Measurements from ENCODE around the gene LCE5A.
A peak's percentile ranks its signal among the peaks of the same experiment; 100 is the strongest.
"Not testable (repeated sequence)": the region's sequence is repeated elsewhere in the genome, so short reads cannot be mapped to it uniquely, and the experiment has no call there.

Gene LCE5A, protein sequence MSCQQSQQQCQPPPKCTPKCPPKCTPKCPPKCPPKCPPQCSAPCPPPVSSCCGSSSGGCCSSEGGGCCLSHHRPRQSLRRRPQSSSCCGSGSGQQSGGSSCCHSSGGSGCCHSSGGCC

DNA sequence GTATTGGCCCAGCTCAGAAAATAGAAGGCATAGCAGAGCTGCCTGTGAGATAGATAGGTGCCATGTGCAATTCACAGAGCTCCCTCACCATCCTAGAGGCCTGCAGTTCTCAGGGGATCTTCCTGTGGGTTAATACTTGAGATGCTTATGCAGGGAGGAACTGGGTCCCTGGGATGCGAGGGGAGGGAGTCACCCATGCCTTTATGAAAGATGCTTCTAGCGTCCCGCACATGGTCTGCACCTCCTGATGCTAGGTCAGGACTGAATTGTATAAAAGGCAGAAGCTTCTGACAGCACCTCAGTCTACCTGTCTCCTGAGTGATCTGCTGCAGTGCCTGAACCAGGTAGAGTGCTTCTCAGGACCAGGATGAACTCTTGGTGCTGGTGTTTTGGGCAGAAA lies at the start of gene LCE5A:
Gene LCE5A, plus strand, starts transcription at position 301 of the 400 bp plus-strand sequence. CDS start 732 bp downstream, outside the sequence.
- DNase-seq, result no peak

DNA sequence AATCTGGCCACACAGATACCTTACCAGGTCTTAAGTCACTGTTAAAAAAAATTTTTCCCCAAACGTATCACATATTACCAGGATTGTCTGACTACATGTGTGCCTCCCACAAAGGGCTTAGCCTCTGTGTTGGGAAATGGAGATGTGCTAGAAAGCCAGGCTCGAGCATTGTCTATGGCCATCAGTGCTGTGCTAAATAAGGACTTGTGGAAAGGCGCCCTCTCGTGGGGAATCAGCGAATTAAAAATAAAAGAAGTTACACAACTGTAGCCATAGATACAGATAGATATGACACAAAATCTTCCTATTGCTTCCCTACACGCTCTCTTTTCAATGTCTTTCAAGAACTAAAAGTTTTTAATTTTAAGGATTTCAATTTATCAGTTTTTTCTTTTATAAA lies 49.1 kb upstream of the LCE5A start:
- DNase-seq, result no peak

DNA sequence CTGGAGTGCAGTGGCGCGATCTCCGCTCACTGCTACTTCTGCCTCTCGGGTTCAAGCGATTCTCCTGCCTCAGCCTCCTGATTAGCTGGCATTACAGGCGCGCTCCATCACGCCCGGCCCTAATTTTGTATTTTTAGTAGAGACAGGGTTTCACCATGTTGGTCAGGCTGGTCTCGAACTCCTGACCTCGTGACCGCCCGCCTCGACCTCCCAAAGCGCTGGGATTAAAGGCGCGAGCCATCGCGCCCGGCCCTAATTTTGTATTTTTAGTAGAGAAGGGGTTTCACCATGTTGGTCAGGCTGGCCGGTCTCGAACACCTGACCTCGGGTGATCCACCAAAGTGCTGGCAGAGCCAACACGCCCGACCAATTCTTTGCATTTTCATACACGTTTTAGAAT lies 48.0 kb upstream of the LCE5A start:
- no peak for DNase-seq

DNA sequence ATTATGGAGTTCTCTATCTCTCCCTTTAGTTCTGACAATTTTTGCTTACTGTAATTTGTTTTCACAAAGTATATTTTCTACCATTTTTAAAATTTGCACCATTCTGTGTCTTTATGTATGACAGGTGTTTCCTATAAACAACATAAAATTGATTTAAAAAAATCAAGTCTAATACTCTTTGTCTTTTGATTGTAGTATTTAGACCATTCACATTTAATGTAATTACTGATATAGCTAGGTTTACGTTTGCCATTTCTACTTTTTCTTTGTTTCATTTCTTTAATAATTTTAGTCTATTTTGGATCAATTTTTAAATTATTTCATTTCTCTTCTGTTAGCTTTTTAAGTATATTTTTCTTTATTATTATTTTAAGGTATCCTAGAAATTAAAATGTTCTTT lies 44.4 kb upstream of the LCE5A start:
- no peak for DNase-seq

DNA sequence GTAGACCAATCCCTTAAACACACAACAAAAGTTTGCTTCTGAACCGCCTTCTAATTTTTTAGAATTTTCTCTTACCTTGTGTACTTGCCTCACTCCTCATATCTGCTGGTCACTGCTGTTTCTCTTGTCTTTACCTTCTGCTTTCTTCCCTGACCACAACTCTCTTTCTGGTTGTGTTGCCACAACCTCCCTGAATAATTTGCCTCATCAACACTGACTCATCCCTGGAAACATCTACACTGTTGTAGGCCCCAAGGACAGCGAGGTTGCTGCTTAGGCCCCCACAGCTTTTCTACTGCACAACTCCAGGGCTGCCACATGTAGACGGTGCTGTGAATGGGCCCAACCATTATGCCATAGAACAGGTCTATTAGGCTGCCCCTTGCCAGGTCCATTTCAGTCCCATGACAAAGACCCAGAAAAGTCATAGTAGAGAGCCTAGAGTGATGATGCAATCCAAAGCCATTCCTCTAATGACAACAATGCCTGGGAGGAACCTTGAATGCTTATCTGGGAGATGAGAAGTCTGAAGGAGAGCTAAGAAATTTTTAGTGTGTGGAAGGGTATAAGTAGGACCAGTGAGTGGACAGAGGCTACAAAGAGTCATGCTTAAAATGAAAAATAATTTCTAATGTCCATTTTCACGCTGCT lies 36.6 kb upstream of the LCE5A start:
- DNase-seq, result no peak

DNA sequence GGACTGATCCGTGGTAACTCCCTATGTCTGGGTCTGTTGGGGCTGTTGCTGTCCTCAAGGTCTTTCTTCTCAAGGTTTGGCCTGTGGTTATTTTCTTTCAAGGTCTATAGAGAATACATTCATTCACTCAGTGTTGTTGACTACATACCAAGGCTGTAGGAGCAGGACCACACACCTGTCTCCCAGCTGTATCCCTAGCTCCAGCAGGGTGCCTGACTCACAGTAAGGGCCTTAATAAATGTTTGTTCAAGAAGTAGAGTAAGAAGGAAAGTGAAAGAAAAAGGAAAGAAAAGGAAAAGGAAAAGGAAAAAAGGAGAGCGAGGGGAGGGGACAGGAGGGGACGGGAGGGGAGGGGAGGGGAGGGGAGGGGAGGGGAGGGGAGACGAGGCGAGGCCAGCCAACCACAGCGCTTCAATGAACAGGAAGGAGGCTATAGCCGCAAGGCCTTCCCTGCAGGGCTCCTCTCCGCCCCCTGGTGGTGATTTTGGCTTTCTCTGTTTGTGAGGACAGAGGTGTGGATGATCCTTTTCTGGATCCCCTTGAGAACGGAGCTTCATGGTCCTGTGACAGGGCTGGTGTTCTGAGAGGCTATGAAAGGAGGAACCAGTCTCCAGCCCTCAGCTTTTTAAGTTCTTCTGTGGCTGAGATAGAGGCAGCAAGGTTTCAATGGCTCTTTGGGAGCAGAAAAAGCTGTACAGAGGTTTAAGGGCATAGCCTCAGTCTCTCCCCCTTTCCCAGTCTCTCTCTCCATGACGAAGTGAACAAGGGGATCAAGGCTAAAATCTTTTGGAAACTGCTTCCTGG lies 30.6 kb upstream of the LCE5A start:
- DNase-seq, result no peak

DNA sequence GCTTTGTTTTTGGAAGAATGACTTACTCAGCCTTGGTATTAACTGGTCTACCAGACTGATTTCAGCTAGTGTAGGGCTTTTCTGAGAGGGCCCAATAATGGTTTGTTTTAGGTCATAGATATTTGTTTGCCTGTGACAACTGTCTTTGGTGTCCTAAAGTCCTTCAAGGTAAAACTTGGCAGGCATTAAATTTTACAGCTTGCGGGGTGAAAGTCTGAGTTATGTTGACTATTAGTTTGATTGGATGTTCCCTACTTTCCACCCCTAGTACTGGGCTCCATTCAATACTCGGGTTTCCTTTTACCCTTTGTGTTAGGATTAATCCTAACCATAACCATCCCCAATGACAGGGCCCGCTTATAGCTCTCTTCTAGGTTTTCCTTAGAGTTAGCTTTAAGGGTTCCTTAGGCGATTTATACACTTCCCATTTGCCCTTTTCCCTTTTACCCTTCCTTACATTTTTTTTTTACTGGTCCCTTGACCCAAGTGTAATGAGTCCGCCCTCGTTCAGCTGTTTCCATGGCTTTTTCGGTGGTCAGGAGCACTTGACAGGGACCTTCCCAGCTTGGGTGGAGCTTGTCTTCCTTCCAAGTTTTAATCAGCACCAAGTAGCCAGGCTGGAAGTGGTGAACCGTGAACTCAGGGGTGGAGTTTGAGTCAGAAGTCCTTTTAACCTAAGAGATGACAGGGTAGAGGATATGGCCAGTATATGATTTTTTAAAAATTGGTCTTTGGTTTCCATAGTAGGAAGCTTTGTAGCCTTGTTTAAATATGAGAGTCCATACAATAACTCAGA lies 28.5 kb upstream of the LCE5A start:
- no peak for DNase-seq

DNA sequence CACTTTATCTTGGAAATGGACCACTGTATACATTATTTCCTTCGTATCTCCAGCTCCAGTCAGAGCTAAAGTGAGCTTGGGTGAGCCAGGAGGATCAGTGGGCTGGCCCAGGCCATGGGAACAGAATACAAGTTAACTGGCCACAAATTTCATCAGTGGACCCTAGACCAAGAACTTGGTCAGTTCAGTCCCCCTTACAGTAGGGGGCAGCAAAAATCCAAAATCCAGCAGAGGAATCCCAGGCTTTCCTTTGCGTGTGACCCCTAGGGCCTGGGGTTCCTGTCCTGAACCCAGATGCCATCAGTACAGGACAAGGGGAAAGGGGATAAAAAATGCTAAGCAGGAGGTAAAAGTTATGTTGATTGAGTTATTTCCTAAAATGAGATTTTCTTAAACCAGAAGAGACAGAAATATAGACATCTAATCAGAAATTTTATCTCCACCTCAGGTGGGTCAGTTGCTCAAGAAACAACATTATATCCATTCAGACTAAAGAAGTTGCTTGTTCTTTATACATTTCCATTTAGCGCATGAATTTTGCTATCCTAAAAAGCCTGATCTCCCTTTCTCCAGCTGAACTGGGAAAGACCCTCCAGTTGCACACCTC lies 24.1 kb upstream of the LCE5A start:
- no peak for DNase-seq

DNA sequence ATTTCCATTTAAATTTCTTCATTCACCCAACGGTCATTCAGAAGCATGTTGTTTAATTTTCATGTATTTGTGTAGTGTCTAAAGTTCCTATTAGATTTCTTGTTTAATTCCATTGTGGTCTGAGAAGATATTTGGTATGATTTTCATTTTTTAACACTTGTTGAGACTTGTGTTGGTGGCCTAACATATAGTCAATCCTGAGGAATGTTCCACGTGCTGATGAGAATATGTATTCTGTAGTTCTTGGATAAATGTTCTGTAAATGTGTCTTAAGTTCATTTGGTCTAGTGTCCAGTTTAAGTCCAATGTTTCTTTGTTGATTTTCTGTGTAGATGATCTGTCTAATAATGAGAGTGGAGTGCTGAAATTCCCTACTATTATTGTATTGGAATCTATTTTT lies 22.7 kb upstream of the LCE5A start:
- DNase-seq, result no peak

DNA sequence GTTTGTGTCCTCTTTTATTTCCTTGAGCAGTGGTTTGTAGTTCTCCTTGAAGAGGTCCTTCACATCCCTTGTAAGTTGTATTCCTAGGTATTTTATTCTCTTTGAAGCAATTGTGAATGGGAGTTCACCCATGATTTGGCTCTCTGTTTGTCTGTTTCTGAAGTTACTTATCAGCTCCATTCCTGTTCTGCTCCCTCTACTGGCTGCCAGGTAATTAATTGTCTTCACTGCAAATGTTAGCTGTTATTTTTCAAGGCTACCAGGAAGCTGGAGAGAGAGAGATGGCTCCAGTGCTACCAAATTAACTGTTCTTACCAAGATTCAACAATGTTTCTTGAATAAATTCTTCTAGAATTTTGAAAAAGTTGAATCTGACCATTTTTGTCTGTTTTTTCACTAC lies 19.1 kb upstream of the LCE5A start:
- not testable (repeated sequence) for DNase-seq

DNA sequence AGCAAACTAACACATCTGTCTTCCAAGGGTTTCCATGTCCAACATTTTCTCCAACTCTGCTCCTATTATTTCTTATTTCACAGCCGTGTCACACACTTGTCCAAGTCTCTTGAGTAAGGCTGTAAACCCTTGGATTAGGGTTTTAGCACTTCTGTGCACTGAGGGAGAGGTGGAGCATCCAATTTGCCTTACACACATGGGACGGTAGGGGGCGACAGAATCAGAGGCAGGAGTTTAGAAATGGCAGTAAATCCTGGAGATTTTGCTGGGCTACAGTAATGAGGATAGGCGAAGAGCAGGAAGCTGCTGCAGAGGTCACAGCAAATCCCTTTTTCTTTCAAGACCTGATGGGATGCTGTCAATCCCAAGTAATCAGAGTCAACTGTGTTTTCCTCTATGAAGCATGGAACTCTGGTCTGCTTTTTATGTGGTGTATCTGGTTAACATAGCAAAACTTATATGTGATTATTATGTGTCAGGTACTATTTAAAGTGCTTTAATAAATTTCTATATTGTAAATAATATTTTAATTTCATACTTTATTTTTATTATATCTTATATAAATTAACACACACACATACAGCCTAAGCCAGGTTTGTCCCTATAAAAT lies 15.4 kb upstream of the LCE5A start:
- DNase-seq, result no peak

DNA sequence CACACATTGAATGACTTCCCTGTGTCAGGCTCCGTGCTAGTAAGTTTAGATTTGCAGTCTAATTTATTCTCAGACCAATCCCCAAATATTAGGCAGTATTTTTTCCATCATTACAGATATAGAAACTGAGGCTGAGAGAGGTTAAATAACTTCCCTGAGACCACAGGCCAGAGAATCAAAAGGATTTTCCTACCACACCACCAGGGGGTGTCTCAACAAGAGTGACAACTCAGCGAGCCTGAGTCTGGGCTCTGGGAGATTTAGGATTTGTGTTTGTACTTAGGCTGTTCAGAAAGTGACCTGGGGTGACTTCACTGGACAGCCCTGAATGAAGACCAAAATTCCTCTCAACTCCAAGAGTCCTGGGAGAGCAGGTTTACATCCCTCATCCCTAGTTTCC lies 13.3 kb upstream of the LCE5A start:
- no peak for DNase-seq

DNA sequence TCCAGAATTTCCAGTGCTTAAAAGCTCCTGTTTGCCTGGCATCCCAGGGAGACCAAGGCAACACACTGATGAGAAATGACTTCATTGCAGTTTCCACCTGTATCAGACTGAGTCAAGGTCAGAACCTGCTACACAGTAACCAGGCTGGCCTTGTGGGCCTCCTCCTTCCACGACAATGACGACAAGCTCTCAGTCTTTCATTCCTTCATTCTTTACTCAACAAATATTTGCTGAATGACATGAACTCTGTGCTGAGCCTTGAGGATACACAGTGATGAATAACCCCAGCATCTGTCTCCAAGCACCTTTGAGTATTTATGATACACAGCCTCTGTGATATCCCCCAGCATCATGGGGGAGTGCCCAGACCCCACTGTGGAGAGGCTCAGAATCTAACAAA lies 8.9 kb upstream of the LCE5A start:
- no peak for DNase-seq

DNA sequence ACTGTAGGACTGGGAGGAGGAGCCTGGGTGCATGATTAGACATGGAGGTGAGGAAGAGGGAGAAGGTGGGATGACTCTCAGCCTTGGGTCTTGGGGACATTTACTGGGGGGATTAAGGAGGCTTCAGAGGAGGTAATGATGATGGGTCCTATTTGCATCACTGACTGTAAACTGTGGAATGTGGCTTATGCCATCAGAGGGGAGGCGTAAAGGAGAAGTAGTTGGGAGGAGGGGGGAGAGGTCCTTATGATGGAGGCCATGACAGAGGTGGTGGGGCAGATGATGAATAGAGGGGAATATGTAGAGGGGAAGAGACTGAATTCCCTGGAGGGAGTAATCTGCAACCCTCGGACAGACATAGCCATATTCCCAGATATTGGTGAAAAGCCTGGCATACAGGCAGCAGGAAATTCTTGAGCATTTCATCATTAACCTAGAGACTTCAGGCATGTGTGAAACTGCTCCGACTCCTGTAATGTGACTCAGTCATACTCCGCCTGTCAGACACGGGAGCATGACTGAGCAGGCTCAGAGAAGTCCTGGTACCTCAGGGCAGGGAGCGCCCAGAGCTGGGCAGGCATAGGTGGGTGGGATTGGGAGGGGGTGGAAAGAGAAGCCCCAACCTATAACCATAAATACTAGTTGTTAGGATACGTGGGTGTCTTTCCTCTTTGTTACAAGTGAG lies 8.0 kb upstream of the LCE5A start:
- no peak for DNase-seq

DNA sequence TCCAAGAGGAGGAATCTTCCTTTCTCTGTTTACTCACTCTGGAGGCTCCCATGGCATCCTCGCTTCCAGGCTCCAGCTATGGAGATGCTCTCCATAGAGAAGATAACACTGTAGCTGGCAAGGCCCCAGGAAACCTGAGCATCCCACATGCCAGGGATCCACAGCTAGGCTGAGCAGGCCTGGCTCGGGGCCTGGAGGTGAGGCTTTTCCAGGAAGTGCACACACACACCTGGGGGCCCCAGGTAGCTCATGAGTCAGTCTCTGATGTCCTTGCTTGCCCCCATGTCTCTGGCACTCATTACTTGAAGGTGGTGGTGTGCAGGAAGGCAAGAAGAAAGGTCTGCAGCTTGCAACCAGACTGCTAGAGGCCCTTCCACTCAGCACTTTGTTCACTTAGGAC lies 5.5 kb upstream of the LCE5A start:
- DNase-seq, result no peak

DNA sequence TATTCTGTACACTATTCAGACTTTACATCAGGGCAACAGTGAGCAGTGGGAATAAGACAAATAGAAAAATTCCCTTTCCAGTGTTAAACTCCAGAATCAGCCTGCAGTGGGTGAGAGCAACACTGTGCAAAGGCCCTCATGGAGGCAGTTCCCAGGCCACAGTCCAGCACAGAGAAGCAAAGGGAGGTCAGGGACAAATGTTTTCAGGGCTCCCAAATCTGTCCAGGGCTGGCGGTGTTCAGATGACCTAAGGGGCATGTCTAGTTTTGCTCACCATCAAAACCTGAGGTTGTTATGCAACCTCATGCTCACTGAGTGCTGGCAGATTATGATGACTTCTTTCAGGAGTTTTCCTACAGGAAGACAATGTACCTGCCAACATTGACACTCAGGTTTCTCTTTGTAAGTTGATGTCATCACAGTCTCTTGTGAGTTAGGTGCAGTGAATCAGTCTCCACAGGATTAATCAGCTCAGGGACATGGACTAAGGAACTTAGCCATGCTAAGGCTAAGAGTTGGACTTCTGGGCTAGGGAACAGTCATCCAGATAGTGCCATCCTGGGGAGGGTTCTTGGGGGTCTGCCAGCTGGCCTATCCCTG lies 3.6 kb upstream of the LCE5A start:
- DNase-seq, result no peak

DNA sequence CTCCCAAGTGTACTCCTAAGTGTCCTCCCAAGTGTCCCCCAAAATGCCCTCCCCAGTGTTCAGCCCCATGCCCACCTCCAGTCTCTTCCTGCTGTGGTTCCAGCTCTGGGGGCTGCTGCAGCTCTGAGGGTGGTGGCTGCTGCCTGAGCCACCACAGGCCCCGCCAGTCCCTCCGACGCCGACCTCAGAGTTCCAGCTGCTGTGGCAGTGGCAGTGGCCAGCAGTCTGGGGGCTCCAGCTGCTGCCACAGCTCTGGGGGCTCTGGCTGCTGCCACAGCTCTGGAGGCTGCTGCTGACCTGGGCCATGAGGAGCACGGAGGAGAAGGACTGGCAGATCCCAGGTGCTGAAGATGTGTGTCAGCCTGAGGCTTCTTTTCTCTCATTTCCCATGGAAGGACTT lies 993 bp downstream of the LCE5A start:
- no peak for DNase-seq

DNA sequence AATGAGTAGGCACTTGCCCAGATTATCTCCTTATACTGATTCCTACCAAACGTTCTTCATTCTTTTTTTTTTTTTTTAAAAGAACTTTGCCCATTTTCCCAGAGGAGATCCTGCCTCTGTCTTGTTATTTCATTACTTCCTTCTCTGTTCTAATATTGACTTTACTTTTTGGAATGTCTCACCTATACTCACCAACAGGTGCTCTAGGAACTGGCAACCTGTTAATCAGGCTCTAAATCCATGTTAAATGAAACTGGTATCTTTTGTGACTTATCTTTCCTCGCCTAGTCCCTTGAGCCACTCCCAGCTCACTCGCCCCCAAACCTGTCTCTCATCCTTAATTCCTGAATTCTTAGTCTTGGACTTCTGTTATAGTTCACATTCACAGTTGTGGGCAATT lies 2.5 kb downstream of the LCE5A start:
- DNase-seq, result no peak

DNA sequence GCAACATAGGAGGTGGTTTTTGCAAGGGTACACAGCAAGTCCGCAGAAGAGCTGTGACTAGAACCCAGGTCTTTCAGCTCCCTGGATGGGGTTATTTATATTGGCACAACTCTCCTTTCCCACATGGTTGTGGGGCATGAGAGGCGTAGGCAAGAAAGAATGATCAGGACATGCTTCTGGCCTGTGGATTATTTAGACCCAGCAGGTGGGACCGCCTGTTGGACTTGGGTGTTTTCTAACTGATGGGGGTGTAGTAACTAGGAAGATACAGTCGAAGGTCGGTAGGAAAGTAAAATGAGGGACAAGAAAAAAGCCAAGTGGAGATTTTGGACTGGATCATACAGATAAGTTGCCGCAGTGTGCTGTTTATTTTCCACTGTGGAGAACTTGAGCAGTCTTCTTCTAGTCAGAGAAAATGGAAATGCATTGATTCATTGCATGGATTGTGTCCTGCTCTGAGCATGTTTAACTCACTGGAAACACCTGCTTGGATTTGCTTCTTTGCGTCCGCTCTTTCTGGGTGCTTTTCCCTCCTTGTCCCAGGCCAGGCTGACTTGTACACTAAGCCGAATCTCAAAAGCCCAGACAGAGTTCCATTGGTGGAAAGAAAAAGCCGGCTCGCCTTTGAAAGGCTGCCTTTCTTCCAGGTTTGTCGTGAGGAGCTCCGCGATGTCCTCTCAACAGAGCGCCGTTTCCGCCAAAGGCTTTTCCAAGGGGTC lies 4.3 kb downstream of the LCE5A start:
- DNase-seq, result no peak

DNA sequence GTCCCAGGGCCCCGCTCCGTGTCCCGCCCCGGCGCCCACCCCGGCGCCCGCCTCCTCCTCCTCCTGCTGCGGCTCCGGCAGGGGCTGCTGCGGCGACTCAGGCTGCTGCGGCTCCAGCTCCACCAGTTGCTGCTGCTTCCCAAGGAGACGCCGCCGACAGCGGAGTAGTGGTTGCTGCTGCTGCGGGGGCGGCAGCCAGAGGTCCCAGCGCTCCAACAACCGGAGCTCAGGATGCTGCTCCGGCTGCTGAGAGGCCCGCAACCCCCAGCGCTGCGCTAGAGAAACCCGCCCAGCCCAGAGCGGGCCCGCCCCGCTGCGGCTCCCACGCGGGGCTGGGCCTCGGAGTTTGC lies 4.8 kb downstream of the LCE5A start:
- DNase-seq, result peak; percentile 19

DNA sequence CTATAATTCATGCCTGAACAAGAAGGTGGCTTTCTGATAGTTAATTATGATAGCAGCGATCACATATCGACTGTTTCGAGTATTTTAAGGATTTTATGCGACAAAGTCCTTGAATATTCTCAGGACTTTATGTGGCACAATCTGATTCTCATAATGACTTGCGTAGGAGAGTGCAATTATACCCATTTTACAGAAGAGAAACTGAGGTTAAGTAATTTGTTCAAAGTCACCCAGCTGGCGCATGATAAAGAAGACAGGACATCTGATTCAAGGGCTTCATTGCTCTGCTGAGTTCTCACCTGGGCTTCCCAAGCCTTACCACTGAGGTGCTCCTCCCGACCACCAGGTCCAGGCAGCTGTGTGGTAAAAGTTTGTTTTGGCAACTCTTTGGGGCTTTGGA lies 5.5 kb downstream of the LCE5A start:
- DNase-seq, result no peak
